Neural crest cell (in vitro differentiated cells): ENCODE results near the gene TAF4. TPM values are rescaled to one million over a fixed set of nuclear protein-coding genes. Genes with fewer than 3 reads are reported as not detected.

Source experiments
- DNase-seq: peaks from one replicate; pipeline ENCODE4 v3.0.0; 2021; ENCODE audit warnings: low read depth, mixed read lengths, low spot score
- H3K27ac Mint-ChIP-seq: one replicate; pipeline ENCODE4 v1.8.0; 2021; ENCODE audit warnings: mild to moderate bottlenecking, mixed read lengths; ENCODE audit not compliant: unreplicated experiment
- H3K27me3 Mint-ChIP-seq: 2 replicates; pipeline ENCODE4 v1.8.0; 2021; ENCODE audit warnings: low read depth, mild to moderate bottlenecking, mixed read lengths
- H3K36me3 Mint-ChIP-seq: 2 replicates; pipeline ENCODE4 v1.8.0; 2021; ENCODE audit warnings: low read depth, mild to moderate bottlenecking, mixed read lengths
- H3K4me1 Mint-ChIP-seq: 2 replicates; pipeline ENCODE4 v1.8.0; 2021; ENCODE audit warnings: mixed read lengths
- H3K4me3 Mint-ChIP-seq: one replicate; pipeline ENCODE4 v1.8.0; 2021; ENCODE audit warnings: mild to moderate bottlenecking, mixed read lengths
- H3K9me3 Mint-ChIP-seq: 2 replicates; pipeline ENCODE4 v1.8.0; 2021; ENCODE audit warnings: mixed read lengths
- total RNA-seq: library from RNA; stranded (reverse); gene quantifications from 2 replicates; pipeline ENCODE4 v1.2.1, GENCODE V29; 2021
- TF ChIP-seq, protein P1 (sequence below): fragments of 200-600 bp; sonication (generic); conservative IDR thresholded peaks from 2 replicates; pipeline ENCODE4 v1.5.0; 2021; ENCODE audit warnings: antibody characterized with exemption, mild to moderate bottlenecking

Gene TAF4
- total RNA-seq, 1 donor from 2014 or later: 33.6 TPM

DNA sequence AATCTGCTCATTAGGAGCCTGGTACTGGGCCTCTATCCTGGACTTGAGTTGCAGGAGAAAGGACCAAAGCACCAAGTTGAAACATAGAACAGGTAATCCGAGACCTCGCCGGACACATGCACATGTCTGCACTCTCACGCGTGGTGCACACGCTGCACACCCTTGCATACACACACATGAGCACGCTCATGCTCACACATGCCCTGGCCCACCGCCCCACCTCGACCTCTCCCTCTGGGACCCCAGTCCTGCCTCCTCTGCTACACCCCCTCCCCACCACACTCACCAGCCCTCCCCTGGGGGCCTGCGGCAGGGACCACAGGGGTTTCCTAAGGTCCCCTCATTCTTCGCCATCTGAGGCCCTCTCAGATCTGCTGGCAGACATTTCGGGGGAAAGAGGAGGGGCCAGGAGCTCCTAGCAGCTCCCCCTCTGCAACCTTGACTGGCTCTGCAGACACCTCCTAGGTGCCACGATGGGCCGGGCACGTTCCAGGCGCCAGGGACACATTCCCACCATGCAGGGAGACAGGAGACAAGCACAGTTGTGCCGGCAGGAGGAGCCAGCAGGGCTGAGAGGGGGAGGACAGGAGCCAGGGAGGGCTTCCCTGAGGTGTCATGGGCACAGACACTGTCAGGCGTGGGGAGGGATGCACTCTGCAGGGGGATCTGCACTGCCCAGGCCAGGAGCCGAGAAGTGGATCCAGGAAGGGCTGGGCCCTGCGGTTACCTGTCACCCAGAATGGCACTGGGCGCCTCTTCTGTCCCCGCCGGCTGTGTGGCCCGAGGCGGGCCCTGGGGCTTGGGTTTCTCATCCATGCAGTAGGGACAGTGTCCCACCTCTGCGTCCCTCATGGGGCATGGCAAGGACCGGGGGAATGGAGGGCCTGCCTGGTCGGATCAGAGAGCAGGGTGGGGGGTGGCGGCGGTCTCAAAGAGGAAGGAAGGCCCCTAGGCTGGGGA, 31.0 kb upstream of the TAF4 start:
- no peaks in the 10 kb centered on the region for H3K4me1 Mint-ChIP-seq
- TF ChIP-seq, protein P1, sequence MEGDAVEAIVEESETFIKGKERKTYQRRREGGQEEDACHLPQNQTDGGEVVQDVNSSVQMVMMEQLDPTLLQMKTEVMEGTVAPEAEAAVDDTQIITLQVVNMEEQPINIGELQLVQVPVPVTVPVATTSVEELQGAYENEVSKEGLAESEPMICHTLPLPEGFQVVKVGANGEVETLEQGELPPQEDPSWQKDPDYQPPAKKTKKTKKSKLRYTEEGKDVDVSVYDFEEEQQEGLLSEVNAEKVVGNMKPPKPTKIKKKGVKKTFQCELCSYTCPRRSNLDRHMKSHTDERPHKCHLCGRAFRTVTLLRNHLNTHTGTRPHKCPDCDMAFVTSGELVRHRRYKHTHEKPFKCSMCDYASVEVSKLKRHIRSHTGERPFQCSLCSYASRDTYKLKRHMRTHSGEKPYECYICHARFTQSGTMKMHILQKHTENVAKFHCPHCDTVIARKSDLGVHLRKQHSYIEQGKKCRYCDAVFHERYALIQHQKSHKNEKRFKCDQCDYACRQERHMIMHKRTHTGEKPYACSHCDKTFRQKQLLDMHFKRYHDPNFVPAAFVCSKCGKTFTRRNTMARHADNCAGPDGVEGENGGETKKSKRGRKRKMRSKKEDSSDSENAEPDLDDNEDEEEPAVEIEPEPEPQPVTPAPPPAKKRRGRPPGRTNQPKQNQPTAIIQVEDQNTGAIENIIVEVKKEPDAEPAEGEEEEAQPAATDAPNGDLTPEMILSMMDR: no peak
- DNase-seq: no peak
- no peaks in the 10 kb centered on the region for H3K27me3 Mint-ChIP-seq
- no peaks in the 10 kb centered on the region for H3K36me3 Mint-ChIP-seq
- H3K9me3 Mint-ChIP-seq: no peaks in the 10 kb centered on the region
- no peak overlapping the region for H3K4me3 Mint-ChIP-seq
- H3K27ac Mint-ChIP-seq: no peak overlapping the region

- H3K36me3 Mint-ChIP-seq: no peaks in the 10 kb centered on the region
- no peak overlapping the region for H3K27ac Mint-ChIP-seq
- no peak for DNase-seq
- TF ChIP-seq, protein P1: no peak
- no peaks in the 10 kb centered on the region for H3K27me3 Mint-ChIP-seq
- H3K4me3 Mint-ChIP-seq: no peak overlapping the region
- H3K9me3 Mint-ChIP-seq: no peaks in the 10 kb centered on the region
- H3K4me1 Mint-ChIP-seq: no peaks in the 10 kb centered on the region
Observed at GRCh38 chr20:62089393-62089792, 23.7 kb upstream of the TAF4 start.

DNA sequence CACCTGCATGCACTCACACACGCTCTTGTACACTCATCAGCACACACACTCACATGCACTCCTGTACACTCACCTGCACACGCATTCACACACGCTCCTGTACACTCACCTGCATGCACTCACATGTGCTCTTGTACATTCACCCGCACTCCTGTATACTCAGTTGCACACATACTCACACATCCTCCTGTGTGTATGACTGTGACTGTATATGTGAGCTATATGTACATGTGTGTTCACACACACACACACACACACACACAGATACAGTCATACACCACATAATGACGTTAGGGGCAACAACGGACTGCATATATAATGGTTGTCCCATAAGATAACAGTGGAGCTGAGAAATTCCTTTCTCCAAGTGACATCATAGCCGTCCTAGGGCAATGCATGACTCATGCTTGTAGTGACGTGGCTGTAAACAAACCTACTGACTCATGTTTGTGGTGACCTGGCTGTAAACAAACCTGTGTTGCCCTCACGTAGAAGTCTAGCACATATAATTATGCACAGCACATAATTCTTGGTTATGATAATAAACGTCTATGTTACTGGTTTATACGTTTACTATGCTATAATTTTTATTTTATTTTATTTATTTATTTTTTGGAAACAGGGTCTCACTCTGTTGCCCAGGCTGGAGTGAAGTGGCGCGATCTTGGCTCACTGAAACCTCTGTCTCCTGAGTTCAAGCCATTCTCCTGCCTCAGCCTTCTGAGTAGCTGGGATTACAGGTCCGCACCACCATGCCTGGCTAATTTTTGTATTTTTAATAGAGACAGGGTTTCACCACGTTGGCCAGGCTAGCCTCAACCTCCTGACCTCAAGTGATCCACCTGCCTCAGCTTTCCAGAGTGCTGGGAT, 22.8 kb upstream of the TAF4 start:
- Mint-ChIP-seq H3K4me3 (no peak overlapping the region), H3K9me3 (no peaks in the 10 kb centered on the region), H3K36me3 (no peaks in the 10 kb centered on the region), H3K4me1 (no peaks in the 10 kb centered on the region), H3K27ac (no peak overlapping the region), H3K27me3 (peaks cover 2% of the 10 kb centered on the region)
- TF ChIP-seq, protein P1: no peak
- DNase-seq: no peak

- H3K36me3 Mint-ChIP-seq: no peaks in the 10 kb centered on the region
- no peak overlapping the region for H3K27ac Mint-ChIP-seq
- H3K4me3 Mint-ChIP-seq: no peak overlapping the region
- no peaks in the 10 kb centered on the region for H3K4me1 Mint-ChIP-seq
- H3K27me3 Mint-ChIP-seq: peaks cover 6% of the 10 kb centered on the region
- DNase-seq: no peak
- TF ChIP-seq, protein P1: no peak
- no peaks in the 10 kb centered on the region for H3K9me3 Mint-ChIP-seq
Observed at GRCh38 chr20:62087632-62088031, 22.0 kb upstream of the TAF4 start.

- Mint-ChIP-seq H3K9me3 (no peaks in the 10 kb centered on the region), H3K4me3 (no peak overlapping the region), H3K4me1 (no peaks in the 10 kb centered on the region), H3K27ac (no peak overlapping the region), H3K36me3 (no peaks in the 10 kb centered on the region), H3K27me3 (peaks cover 9% of the 10 kb centered on the region)
- TF ChIP-seq, protein P1: no peak
- no peak for DNase-seq
Observed at GRCh38 chr20:62087227-62087626, 21.5 kb upstream of the TAF4 start.
